ENCODE results near the gene UBE2Q2.

The UBE2Q2 gene

DNA sequence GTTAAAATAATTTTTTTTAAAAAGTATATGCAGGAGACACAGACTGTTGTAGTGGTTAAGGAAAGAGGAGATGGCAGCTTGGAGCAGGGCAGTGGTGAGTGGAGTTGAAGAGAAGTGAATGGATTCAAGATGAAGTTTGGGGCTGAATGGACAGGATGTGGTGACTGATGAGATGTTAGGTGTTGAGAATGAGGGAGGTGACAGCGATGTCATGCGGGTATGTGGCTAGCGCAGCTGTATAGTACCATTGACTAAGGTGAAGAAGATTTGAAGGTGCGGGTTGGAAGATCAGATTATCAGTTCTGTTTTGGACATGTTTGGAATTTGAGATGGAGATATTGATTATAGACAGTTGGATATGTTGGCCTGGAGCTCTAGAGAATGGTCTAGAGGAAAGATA, 80.5 kb downstream of the UBE2Q2 start:
- H3K27me3 ChIP-seq (ENCODE audit: control insufficient read depth, insufficient read depth, low read length), result no peaks in the 10 kb centered on the region

DNA sequence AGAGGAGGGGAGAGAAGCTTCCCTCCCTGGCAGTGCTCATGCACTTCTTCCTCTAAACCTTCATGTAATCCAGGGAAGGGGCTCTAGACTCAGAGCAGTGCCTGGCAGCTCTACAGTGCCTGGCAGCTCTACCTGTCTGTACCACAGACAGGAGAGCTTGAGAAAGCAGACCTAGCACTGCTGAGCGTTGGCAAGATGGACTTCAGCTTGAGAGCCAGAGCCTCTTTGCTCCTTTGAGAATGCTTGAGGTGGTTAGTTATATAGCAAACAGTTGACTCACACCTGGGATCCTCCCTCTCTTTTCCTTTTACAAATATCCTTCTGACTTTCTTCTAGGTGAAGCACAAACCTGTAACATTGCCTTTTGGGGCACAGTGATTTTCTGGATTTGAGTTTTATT, 81.3 kb downstream of the UBE2Q2 start:
- Histone ChIP-seq H3K9ac (ENCODE audit: low read length) (peak overlapping the region; percentile 31), H3K27me3 (ENCODE audit: control insufficient read depth, insufficient read depth, low read length) (no peaks in the 10 kb centered on the region), H3K4me1 (ENCODE audit: control insufficient read depth, insufficient read depth, low read length) (peaks cover 41% of the 10 kb centered on the region), H3K36me3 (ENCODE audit: control insufficient read depth, insufficient read depth, low read length) (no peaks in the 10 kb centered on the region), H3K4me3 (ENCODE audit: low read length) (no peak overlapping the region), H3K9me3 (ENCODE audit: control insufficient read depth, low read length) (no peaks in the 10 kb centered on the region)

More for the DNA sequence above, 80.5 kb downstream of the UBE2Q2 start:
- Histone ChIP-seq H3K9ac (ENCODE audit: low read length) (no peak overlapping the region), H3K9me3 (ENCODE audit: control insufficient read depth, low read length) (no peaks in the 10 kb centered on the region), H3K36me3 (ENCODE audit: control insufficient read depth, insufficient read depth, low read length) (no peaks in the 10 kb centered on the region), H3K4me3 (ENCODE audit: low read length) (no peak overlapping the region), H3K4me1 (ENCODE audit: control insufficient read depth, insufficient read depth, low read length) (peaks cover 41% of the 10 kb centered on the region)

DNA sequence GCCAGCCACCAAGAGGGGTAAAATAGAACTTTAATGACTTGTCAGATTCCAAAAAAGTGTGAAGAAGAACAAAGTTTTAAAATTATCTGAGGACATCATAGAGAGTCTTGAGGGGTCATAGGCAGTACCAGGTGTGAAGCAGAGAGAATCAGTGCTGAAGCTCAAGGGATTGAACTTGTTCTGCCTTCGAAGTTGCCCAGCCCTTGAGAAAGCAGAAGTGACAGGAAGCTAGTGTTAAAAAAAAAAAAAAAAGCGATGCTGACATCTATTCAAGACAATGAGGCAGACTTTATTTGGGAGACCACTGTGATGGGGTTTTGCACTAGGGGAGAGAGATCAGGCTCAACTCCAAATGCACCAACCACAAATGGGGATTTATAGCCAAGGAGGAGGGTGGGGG, 82.2 kb downstream of the UBE2Q2 start:
- H3K27me3 ChIP-seq (ENCODE audit: control insufficient read depth, insufficient read depth, low read length), result no peaks in the 10 kb centered on the region
- H3K4me3 ChIP-seq (ENCODE audit: low read length), result no peak overlapping the region
- no peak overlapping the region for H3K9ac ChIP-seq (ENCODE audit: low read length)
- no peaks in the 10 kb centered on the region for H3K9me3 ChIP-seq (ENCODE audit: control insufficient read depth, low read length)
- H3K4me1 ChIP-seq (ENCODE audit: control insufficient read depth, insufficient read depth, low read length), result peaks cover 41% of the 10 kb centered on the region
- H3K36me3 ChIP-seq (ENCODE audit: control insufficient read depth, insufficient read depth, low read length), result no peaks in the 10 kb centered on the region

DNA sequence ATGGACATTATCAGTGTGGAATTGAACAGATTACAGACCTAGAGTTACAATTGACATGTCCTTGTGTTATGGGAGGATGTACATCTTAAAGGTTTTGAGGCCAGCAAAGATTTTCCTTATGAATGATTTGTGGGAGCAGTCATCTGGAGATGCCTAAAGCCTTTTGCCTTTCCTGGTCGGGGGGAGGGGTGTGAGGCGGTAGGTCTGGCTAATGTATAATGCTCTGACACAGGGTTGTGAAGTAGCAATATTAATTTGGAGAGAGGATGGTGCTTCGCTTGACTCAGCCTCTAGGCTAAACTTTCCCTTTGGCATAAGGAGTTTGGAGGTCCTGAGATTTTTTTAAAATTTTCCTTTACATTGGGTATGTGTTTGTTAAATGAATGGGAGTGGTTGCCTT, 83.7 kb downstream of the UBE2Q2 start:
- no peaks in the 10 kb centered on the region for H3K27me3 ChIP-seq (ENCODE audit: control insufficient read depth, insufficient read depth, low read length)
- H3K9ac ChIP-seq (ENCODE audit: low read length), result no peak overlapping the region
- peaks cover 39% of the 10 kb centered on the region for H3K4me1 ChIP-seq (ENCODE audit: control insufficient read depth, insufficient read depth, low read length)
- H3K36me3 ChIP-seq (ENCODE audit: control insufficient read depth, insufficient read depth, low read length), result no peaks in the 10 kb centered on the region
- no peaks in the 10 kb centered on the region for H3K9me3 ChIP-seq (ENCODE audit: control insufficient read depth, low read length)
- no peak overlapping the region for H3K4me3 ChIP-seq (ENCODE audit: low read length)

DNA sequence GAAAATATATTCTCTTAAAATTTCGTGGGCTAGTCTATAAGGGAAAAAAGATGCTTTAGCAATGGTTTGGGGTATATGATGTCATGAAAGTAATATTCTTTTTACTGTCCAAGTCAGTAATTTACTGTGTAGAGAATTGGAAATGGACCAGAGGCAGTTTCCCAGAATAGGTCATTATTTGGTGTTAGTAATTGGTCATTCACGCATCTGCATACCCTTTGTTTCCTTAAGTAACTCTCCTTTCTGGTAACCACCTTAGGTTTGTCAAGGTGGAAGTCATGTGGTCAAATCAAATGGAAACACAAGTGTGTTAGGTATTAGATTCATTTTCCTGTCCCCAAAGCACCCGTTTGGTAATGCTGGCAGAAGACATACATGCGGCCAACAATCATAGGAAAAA, 84.4 kb downstream of the UBE2Q2 start:
- H3K36me3 ChIP-seq (ENCODE audit: control insufficient read depth, insufficient read depth, low read length), result no peaks in the 10 kb centered on the region

DNA sequence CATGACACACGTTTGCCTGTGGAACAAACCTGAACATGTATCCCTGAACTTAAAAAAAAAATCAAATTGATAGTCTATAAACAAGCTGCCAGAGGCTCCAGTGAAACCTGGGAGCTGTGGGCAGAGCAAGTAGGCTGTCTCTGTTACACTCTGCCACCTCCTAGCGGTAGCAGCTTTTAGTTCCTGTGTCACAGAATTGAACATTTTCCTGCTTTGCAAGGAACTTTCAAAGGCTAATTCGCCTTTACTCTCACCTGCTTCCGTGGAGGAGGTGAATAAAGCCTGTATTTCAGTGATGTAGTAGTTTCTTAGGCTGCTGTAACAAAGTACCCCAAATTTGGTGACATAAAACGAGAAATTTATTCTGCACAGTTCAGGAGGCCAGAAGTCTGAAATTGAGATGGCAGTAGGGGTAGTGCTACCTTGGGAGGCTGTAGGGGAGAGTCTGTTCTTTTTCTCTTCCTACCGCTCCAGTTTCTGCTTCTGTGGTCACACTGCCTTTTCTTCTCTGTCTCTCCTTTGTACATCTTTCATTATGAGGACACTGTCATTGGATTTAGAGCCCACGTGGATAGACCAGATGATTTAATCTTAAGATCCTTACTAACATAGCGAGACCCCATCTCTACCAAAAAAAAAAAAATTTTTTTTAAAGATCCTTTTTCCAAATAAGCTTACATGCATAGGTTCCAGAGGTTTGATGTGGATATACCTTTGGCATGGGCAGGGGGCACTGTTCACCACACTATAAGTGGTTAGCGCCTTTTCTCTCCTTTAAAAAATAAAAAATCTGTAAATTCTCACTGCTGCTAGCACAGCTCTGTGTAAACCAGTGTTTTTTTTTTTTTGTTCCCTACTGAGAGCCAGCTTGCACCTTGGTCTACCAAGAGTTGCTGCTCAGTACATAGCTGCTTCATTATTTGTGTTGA, 85.7 kb downstream of the UBE2Q2 start:
- Histone ChIP-seq H3K27me3 (ENCODE audit: control insufficient read depth, insufficient read depth, low read length) (no peaks in the 10 kb centered on the region), H3K9ac (ENCODE audit: low read length) (no peak overlapping the region), H3K4me3 (ENCODE audit: low read length) (no peak overlapping the region), H3K36me3 (ENCODE audit: control insufficient read depth, insufficient read depth, low read length) (no peaks in the 10 kb centered on the region), H3K4me1 (ENCODE audit: control insufficient read depth, insufficient read depth, low read length) (peaks cover 20% of the 10 kb centered on the region), H3K9me3 (ENCODE audit: control insufficient read depth, low read length) (no peaks in the 10 kb centered on the region)

More for the DNA sequence above, 84.4 kb downstream of the UBE2Q2 start:
- Histone ChIP-seq H3K9ac (ENCODE audit: low read length) (no peak overlapping the region), H3K4me1 (ENCODE audit: control insufficient read depth, insufficient read depth, low read length) (peaks cover 33% of the 10 kb centered on the region), H3K27me3 (ENCODE audit: control insufficient read depth, insufficient read depth, low read length) (no peaks in the 10 kb centered on the region), H3K9me3 (ENCODE audit: control insufficient read depth, low read length) (no peaks in the 10 kb centered on the region), H3K4me3 (ENCODE audit: low read length) (no peak overlapping the region)

DNA sequence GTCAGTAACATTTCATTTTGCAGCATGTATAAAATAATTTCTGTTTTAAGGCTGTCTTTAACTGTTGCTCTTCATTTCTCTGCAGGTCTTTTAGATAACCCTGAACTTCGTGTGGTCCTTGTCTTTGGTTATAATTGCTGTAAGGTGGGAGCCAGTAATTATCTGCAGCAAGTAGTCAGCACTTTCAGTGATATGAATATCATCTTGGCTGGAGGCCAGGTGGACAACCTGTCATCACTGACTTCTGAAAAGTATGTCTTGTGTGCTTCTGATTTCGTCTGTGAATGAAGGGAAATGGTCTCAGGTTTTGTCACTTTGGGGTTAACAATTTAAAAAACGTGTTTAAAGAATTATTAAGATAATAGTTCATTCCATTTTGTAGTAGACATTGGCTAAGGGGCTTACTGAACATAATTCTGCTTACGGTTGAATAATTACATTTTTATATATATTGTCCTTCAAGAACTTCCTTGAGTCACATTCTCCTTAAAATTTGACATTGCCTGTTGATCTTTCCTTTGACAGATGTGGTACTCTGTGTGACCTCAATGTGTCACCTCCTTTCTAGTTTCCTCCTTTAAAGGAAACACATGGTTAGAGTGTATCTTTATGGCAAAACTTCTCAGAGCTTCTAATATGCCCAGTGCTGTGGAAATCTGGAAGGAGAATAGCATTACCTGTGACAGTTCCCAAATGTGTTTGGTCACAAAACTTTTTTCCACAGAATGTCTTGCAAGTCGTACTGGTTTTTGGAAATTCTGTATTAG, 86.7 kb downstream of the UBE2Q2 start:
- H3K4me1 ChIP-seq (ENCODE audit: control insufficient read depth, insufficient read depth, low read length), result peaks cover 11% of the 10 kb centered on the region
- no peaks in the 10 kb centered on the region for H3K27me3 ChIP-seq (ENCODE audit: control insufficient read depth, insufficient read depth, low read length)
- no peak overlapping the region for H3K9ac ChIP-seq (ENCODE audit: low read length)
- H3K4me3 ChIP-seq (ENCODE audit: low read length), result no peak overlapping the region
- H3K36me3 ChIP-seq (ENCODE audit: control insufficient read depth, insufficient read depth, low read length), result no peaks in the 10 kb centered on the region
- H3K9me3 ChIP-seq (ENCODE audit: control insufficient read depth, low read length), result no peaks in the 10 kb centered on the region

DNA sequence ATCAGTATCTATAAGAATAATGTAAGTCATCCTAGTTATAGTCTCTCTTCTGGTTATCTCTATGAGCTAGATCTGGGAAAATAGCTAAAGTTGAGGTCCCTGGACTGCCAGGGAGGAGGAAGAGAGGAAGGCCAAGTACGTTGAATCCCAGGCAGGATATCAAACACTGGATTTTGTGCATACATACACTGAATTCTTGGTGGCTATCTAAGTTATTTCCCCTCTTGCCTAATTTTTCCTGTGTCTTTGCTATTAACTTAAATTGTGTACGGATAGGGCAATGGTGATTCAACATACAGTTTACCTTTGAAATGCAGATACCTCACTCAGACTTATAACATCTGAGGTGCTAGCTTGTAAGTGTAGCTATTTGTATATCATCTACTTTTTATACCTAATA, 87.6 kb downstream of the UBE2Q2 start:
- no peaks in the 10 kb centered on the region for H3K36me3 ChIP-seq (ENCODE audit: control insufficient read depth, insufficient read depth, low read length)
- H3K9me3 ChIP-seq (ENCODE audit: control insufficient read depth, low read length), result no peaks in the 10 kb centered on the region
- no peaks in the 10 kb centered on the region for H3K27me3 ChIP-seq (ENCODE audit: control insufficient read depth, insufficient read depth, low read length)
- H3K4me1 ChIP-seq (ENCODE audit: control insufficient read depth, insufficient read depth, low read length), result peaks cover 2% of the 10 kb centered on the region
- no peak overlapping the region for H3K4me3 ChIP-seq (ENCODE audit: low read length)
- no peak overlapping the region for H3K9ac ChIP-seq (ENCODE audit: low read length)

DNA sequence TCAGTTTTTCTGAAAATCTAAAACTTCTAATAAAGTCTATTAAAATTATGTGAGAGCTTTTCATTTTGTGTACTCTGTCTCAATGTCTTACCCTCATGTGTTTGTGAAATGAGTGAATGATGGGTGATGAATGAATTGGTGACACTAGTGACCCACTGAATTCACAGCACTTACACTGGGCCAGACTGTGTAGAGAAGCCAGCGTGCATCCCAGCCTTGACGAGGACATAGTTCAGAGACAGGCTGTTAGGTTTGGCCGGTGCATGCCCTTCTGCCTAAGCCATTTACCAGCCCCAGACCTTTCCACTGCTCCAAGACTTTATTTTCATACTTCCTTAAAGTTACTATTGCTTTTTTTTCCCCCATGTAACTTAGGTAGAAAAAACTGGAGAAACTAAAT, 99.2 kb downstream of the UBE2Q2 start:
- no peaks in the 10 kb centered on the region for H3K36me3 ChIP-seq (ENCODE audit: control insufficient read depth, insufficient read depth, low read length)
- H3K27me3 ChIP-seq (ENCODE audit: control insufficient read depth, insufficient read depth, low read length), result no peaks in the 10 kb centered on the region
- no peaks in the 10 kb centered on the region for H3K9me3 ChIP-seq (ENCODE audit: control insufficient read depth, low read length)
- no peaks in the 10 kb centered on the region for H3K4me1 ChIP-seq (ENCODE audit: control insufficient read depth, insufficient read depth, low read length)
- H3K9ac ChIP-seq (ENCODE audit: low read length), result no peak overlapping the region
- no peak overlapping the region for H3K4me3 ChIP-seq (ENCODE audit: low read length)

DNA sequence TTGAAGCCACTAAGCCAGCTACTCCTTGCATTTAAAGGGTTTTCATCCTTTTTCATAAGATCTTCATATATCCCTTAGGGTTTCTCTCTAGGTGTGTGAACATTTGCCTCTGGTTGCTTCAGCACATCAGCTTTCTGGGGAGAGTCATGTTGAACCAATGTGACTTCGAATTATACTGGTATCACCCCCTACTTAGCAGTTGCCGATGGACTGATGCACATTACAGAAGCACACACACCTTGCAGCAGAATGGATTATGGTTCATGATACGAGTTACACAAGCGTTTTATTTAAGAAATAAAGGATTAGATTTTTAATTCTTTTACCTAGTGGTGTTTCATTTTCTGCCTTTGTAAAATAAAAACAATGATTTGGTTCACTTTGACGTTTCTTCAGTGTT, 100.0 kb downstream of the UBE2Q2 start:
- Histone ChIP-seq H3K4me1 (ENCODE audit: control insufficient read depth, insufficient read depth, low read length) (no peaks in the 10 kb centered on the region), H3K9me3 (ENCODE audit: control insufficient read depth, low read length) (no peaks in the 10 kb centered on the region), H3K36me3 (ENCODE audit: control insufficient read depth, insufficient read depth, low read length) (no peaks in the 10 kb centered on the region), H3K9ac (ENCODE audit: low read length) (no peak overlapping the region), H3K4me3 (ENCODE audit: low read length) (no peak overlapping the region), H3K27me3 (ENCODE audit: control insufficient read depth, insufficient read depth, low read length) (no peaks in the 10 kb centered on the region)

DNA sequence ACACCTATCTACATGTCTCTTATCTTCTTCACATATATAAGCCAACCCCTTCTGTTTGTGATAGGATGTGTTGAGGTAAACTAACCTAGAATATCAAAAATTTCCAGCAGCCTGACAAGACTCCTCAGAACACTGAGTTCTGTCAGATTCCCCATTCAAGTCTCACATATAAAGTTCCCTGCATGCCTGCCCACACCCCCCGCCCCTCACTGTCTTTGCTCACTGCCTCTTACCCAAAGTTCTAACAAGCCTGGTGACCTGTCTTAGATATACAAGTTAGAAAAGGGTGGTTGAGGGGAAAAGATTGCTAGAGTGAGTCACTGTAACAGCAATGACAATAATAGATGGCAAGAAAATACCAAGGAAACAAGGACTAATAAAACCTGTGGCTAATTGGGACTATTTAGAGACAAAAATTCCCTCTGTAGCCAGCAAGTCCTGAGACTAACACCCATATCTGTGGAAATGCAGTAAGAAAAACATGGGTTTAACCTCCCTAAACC, 100.5 kb downstream of the UBE2Q2 start:
- Histone ChIP-seq H3K27me3 (ENCODE audit: control insufficient read depth, insufficient read depth, low read length) (no peaks in the 10 kb centered on the region), H3K9me3 (ENCODE audit: control insufficient read depth, low read length) (no peaks in the 10 kb centered on the region), H3K9ac (ENCODE audit: low read length) (no peak overlapping the region), H3K36me3 (ENCODE audit: control insufficient read depth, insufficient read depth, low read length) (no peaks in the 10 kb centered on the region), H3K4me3 (ENCODE audit: low read length) (no peak overlapping the region), H3K4me1 (ENCODE audit: control insufficient read depth, insufficient read depth, low read length) (no peaks in the 10 kb centered on the region)

DNA sequence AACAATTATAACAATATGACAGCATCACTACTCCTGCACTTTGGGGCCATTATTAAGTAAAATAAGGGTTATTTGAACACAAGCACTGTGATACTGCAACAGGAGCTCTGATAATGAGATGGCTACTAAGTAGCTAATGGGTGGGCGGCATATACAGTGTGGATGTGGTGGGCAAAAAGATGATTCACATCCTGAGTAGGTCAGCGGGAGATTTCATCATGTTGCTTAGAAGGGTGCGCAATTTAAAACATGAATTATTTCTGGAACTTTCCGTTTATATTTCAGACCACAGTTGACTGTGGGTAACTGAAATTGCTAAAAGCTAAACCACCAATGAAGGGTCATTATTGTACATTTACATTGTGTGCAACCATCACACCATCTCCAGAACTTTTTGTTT, 102.7 kb downstream of the UBE2Q2 start:
- no peaks in the 10 kb centered on the region for H3K9me3 ChIP-seq (ENCODE audit: control insufficient read depth, low read length)
- H3K9ac ChIP-seq (ENCODE audit: low read length), result no peak overlapping the region
- H3K4me3 ChIP-seq (ENCODE audit: low read length), result no peak overlapping the region
- H3K4me1 ChIP-seq (ENCODE audit: control insufficient read depth, insufficient read depth, low read length), result no peaks in the 10 kb centered on the region
- no peaks in the 10 kb centered on the region for H3K36me3 ChIP-seq (ENCODE audit: control insufficient read depth, insufficient read depth, low read length)
- H3K27me3 ChIP-seq (ENCODE audit: control insufficient read depth, insufficient read depth, low read length), result no peaks in the 10 kb centered on the region
